SHP77 treated with DMSO at 0.1 percent for 48 hours (cell line): ENCODE measurements around the gene PGA4.
"Not testable (repeated sequence)": the region's sequence is repeated elsewhere in the genome, so short reads cannot be mapped to it uniquely, and the experiment has no call there.

Experiments used
- DNase-seq: peaks from one replicate; lab custom pipeline; 2025; lab: John Stamatoyannopoulos, UW

The PGA4 gene

GRCh38 chr11:61222047-61222446 lies at the start of gene PGA4:
TSS of gene PGA4 (plus strand) at chr11:61222347. CDS start at chr11:61222401, 54 bp downstream.
- DNase-seq, result not testable (repeated sequence)

DNA sequence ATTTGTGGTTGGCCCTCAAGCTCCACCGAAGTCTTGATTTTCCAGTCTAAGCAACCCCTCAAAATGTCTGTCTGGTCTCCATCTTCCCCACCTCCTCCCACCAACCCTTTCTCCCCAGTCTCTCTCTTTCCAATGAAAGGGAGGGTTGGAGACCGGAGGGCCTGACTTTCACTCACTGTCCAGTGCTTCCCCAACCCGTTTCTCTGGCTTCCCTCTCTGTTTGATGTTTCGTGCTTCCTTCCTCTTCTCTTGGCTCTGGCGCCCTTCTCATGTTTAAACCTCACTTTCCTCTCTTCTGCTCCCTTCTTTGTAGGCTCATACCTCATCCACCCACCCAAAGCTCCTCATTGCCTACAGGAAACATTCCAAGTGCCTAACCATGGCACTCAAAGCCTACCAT lies 49.8 kb upstream of the PGA4 start:
- no peak for DNase-seq

DNA sequence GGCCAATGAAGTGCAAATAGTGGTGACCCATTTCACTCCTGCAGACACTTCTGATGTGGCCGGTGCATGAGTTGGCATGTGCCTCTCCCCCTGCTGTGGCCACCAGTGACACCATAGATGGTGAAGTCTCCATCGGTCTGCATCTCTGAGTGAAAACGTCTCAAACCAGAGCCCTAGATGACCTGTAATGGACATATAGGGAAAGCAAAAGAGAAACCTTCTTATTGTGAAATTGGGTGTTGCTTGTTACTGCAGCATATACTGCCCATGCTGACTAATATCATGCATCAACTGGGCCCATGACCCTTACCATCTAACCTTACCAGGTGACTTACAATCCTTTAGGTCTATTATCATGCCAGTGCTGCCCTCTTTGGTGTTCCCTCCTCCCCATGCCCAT lies 49.3 kb upstream of the PGA4 start:
- no peak for DNase-seq

DNA sequence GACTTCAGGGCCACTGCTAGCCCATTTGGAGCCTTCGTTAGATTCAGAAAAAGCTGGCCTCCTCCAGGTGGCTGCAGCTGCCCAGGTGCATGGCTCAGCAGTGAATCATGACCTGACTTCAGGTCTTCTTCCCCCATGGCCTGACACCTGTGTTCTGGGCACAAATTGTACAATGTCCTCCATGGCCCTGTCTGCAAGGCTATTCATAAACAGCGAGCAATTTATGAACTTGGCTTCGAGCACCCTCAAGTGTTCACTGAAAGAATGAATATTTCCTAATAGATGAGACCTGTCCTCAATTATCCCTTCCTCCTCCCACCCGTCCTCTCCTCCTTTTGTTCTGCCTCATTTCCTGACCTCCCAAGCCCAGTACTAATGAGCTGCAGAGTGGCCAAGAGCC lies 48.7 kb upstream of the PGA4 start:
- DNase-seq, result no peak

DNA sequence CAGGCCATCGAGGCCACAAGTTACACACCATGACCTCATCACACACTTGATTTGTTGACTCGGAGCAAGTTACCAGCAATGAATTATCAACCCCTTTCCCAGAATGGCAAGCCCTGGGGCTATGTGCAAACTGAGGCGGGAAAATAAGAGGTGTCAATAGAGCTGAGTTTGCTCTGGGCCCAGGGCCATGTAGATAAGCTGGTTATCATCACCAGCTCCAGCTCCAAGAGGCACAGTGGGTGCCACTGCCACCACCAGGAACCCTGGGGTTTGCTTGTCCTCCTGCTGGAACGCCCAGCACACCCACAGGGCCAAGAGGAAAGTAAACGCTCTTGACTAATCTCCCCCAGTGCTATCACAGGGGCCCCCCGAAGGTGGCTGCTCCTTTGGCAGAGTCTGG lies 47.9 kb upstream of the PGA4 start:
- no peak for DNase-seq

- no peak for DNase-seq
Measured at GRCh38 chr11:61174949-61175348, 47.2 kb upstream of the PGA4 start.

- no peak for DNase-seq
Measured at GRCh38 chr11:61176446-61176845, 45.7 kb upstream of the PGA4 start.

GRCh38 chr11:61180205-61180604 lies 41.9 kb upstream of the PGA4 start:
- not testable (repeated sequence) for DNase-seq

- DNase-seq, result no peak
Measured at GRCh38 chr11:61181489-61181888, 40.7 kb upstream of the PGA4 start.

GRCh38 chr11:61183645-61184044 lies 38.5 kb upstream of the PGA4 start:
- no peak for DNase-seq

DNA sequence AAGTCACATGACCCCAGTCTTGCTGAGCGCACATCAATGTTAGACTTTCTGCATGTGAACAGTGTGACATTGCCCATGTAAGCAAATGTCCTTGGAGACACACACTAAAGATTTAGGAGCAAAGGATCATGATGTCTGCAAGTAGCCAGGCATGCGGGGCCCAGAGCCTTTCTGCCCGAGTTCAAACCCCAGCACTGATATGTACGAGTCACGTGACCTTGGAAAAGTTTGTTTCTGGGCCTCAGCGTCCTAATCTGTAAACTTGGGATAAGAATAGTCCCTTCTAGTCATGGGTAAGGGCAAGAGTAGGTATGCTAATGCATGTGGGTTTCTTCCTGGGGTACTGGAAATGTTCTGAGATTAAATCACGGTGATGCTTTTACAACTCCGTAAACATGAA lies 35.6 kb upstream of the PGA4 start:
- no peak for DNase-seq

DNA sequence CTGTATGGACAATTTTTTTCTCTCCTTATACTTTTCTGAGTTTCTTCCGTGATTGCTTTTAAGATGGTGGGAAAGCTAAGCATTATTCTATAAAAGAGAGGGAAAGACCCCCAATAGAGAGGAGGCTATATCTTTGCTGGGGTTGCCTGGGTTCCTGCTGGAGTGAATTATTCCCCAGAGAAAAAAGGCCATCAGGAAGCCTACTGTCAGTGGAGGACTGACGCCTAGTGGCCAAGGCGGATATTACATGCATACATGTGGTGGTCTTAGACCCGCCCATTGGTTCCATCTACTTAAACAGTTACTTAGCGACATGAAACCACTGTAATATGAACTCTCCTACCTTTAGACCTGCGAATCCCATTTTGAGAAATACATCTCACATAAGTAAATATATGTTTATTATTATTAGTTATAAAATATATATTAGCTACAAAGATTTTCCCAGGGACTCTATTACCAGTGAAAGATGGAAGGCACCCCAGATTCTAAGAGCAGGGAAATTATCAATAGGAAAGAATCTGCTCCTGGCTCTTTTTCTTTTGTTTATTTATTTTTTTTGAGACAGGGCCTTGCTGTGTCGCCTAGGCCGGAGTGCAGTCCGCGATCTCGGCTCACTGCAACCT lies 34.5 kb upstream of the PGA4 start:
- DNase-seq, result peak; percentile 65

GRCh38 chr11:61189933-61190332 lies 32.2 kb upstream of the PGA4 start:
- DNase-seq, result no peak

DNA sequence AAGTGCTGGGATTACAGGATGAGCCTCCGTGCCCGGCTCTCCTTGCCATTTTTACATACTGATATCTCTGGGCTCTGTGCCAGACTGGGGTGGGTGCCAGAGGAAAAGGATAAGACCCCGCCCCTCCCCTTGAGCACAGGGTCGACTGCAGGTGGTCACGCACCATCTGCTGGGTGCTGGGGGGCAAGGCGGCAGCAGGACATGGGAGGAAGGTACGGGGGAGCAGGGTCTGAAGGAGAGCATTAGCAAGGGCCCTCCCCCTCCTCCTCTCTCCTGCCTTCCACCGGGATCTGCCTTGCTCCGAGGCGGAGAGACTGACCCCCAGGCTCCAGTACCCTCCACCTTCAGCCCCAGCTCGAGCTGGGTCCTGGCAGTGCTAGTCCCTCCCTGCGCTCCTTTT lies 28.6 kb upstream of the PGA4 start:
- DNase-seq, result no peak

GRCh38 chr11:61194169-61194671 lies 27.9 kb upstream of the PGA4 start:
- no peak for DNase-seq

GRCh38 chr11:61194981-61195695 lies 27.0 kb upstream of the PGA4 start:
- DNase-seq, result no peak

DNA sequence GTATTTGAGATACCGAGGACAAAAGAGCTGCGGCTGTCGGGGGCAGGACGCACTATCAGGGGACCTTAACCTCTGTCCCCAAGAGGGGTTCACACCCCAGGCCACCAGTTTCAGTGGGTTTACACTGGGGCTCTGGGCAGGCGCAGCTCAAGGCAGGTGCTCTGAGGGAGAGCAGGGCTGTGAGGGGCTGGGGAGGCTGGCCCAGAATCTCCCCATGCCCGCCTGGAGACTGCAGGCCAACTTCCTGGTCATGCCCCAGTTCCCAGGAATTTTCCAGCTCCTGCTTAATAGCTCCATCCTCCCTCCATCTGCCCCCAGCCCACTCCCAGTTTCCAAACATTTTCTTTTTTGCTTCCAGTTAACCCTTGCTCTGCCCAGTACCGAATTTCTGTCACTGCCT lies 26.4 kb upstream of the PGA4 start:
- no peak for DNase-seq

GRCh38 chr11:61198361-61198760 lies 23.8 kb upstream of the PGA4 start:
- DNase-seq, result no peak

DNA sequence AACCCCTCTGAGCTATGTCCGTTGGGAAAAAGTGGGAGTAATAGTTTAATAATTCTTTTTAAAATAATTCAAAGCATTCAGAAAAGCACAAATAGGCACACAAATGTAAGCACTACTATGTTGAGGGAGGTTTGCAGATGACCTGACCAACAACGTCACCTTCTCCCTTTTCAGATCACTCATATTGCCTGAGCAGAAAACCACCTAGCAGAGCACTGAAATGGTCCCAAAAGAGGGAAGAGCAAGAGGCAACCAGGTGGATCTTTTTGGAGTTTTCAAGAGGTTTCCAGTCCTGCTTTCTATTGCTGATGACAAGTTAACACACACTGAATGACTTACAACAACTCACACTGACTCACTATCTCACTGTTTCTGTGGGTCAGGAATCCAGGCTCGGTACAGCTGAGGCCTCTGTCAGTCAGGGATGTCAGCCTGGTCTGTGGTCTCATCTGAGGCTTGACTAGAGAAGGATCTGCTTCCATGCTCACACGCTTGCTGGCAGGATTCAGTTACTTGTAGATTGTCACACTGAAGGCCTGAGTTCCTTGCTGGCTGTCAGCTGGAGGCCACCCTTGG lies 23.1 kb upstream of the PGA4 start:
- DNase-seq, result no peak

DNA sequence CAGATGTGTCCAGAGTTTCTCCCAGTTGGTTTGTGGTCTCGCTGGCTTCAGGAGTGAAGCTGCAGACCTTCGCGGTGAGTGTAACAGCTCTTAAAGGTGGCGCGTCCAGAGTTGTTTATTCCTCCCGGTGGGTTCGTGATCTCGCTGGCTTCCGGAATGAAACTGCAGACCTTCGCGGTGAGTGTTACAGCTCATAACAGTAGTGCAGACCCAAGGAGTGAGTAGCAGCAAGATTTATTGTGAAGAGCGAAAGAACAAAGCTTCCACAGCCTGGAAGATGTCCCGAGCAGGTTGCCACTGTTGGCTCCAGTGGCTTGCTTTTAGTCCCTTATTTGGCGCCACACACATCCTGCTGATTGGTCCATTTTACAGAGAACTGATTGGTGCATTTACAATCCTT lies 20.7 kb upstream of the PGA4 start:
- DNase-seq, result no peak

GRCh38 chr11:61202950-61203746 lies 19.0 kb upstream of the PGA4 start, which contains the start of gene PGA3:
TSS of gene PGA3 (plus strand) at chr11:61203515. CDS start at chr11:61203565, 50 bp downstream.
- DNase-seq, result not testable (repeated sequence)

DNA sequence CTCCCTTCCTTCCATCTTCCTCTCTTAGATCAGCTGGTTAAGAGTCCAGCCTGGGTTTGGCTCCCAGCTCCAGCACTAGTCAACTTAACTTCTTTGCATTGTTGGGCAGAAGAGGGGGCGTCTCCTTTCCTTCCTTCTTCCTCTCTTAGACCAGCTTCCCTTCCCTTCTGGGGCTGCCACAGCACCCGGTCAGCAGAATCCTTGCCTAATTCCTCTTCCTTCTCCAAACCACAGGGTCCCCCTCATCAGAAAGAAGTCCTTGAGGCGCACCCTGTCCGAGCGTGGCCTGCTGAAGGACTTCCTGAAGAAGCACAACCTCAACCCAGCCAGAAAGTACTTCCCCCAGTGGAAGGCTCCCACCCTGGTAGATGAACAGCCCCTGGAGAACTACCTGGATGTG lies 18.3 kb upstream of the PGA4 start:
- DNase-seq, result not testable (repeated sequence)
